GM18909 (cell line): ENCODE measurements around the gene UCK2.

Source experiments
- ATAC-seq: cut with Tn5 transposase; IDR thresholded peaks from one replicate; pipeline ENCODE4 v1.9.1; 2021; ENCODE audit warnings: mild to moderate bottlenecking; ENCODE audit not compliant: unreplicated experiment, poor library complexity

The UCK2 gene

DNA sequence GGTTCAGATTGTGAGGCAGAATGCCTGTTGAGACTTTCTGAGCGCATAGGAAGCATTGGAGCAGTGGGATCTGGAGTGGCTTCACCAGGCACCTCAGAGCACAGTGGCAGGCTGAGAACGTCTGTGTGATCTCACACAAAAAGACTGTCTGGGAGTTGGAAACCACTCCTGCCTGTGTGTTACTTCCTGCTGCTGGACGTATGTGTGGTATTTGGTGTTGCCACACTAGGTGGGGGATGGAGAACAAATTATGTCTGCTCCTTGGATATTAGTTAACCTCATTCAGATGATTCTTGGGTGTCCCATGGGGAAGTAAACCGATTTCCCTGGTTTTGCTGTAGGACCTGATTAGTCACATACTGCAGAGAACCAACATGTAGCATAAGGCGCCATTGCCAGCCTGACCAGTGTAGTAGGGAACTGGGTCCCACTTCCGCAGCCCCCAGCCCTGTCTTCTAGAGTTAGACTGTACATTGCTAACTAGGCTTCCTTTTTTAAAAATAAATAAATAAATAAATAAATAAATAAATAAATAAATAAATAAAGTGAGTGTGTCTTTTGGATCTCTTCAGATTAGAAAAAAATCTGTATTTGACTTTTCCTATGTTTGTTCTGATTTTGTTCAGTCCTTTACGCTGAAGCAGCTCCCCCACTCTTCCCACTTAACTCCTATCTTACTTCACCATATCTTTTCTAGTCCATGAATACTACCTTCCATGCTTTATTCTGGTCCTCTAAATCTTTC, 26.9 kb downstream of the UCK2 start:
- ATAC-seq: peak; percentile 29

GRCh38 chr1:165855010-165855838, 27.8 kb downstream of the UCK2 start:
- ATAC-seq: no peak

- ATAC-seq: no peak
These were observed 28.6 kb downstream of the UCK2 start for GRCh38 chr1:165856021-165856420.

DNA sequence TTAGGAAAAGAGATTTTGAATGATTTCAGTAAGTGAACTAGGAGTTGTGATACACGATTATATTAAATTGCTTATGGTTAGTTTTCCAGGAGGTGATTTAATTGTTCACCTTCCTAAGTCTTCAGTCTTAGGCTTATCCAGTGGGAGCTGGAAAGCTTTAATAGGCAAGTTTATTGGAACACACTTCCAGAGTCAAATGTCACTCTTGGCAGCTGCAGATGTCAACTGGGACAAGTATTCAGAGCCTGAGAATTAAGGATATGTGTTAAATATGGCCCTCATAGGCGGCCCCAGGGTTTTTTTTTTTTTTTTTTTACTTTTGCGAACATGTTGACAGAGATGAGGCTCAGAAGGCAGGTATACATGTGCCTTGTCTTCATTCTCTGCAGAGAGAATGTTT, 29.2 kb downstream of the UCK2 start:
- no peak for ATAC-seq

- ATAC-seq: peak; percentile 94
These were observed 29.8 kb downstream of the UCK2 start for GRCh38 chr1:165857046-165857801.

DNA sequence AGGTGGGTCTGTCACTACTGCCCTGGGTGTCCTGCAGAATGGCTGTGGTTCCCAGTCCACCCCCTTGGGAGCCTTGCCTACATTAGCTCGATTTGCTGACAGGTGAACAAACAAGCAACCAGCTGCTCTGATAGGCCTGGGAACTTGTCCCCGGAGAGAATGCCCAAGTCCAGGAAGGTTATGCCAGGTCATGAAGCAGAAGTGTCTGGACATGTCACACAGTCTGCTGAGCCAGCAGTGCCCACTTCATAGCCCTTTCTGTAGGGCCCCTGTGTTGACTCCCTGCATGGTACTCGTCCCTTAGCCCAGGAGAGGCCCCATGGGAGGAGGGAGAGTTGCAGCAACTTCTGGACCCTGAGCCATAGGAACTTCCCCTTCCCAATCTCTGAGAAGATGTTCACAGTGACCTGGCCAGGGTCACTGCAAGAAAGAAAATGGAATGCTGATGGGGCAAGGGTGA, 31.0 kb downstream of the UCK2 start:
- ATAC-seq: no peak

DNA sequence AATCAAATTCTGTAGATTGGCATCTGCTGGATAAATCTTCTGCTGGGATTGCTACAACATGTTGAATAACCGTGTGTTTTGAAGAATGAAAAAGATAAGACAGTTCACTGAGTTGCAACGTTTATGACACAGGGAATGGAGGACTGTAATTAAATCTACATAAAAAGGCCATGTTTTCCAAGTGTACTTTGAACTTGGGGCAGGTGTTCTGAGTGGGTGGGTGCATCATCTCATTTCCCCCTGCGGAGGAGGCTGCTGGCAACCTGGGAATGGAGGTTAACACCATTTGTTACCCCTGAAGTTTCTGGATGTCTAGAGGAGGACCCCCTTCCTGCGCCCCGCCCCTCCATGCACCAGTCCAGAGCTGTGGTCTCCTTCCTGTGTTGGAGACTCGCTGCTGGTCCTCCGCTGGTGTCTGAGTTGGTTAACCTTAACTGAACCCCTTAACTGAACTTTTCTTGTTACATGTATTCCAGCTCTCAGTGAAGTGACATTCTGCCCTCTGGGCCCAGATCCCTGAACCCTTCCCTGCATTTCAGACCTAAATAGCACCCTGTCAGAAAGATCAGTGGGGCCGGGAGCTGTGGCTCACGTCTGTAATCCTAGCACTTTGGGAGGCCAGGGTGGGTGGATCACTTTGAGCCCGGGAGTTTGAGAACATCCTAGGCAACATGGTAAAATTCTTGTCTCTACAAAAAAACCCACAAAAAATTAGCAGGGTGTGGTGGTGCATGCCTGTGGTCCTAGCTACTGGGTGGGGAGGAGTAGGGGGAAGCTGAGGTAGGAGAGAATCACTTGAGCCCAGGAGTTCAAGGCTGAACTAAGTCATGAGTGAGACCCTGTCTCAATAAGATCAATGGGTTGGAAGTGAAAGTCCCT, 31.8 kb downstream of the UCK2 start:
- no peak for ATAC-seq

GRCh38 chr1:165860065-165860464, 32.7 kb downstream of the UCK2 start:
- no peak for ATAC-seq

- ATAC-seq: no peak
These were observed 34.5 kb downstream of the UCK2 start for GRCh38 chr1:165861911-165862310.

DNA sequence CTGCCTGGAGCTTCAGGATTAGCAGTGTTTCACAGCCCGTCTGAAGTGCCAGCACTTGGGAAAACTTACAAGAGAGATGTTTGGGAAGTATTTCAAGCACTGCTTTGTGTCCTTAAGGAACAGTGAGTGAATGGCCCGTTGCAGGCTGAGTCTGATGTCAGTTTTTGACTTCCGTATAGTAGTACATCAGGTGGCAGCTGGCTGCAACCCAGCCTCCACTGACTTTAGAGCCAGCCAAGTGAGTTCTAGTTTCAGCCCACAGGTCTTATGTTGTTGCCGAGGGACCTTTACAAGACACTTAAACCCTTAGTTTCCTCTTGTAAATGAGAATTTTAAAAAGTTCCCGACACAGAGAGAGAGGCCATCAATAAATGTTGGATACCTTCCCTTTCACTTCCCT, 35.0 kb downstream of the UCK2 start:
- peak; percentile 80 for ATAC-seq

DNA sequence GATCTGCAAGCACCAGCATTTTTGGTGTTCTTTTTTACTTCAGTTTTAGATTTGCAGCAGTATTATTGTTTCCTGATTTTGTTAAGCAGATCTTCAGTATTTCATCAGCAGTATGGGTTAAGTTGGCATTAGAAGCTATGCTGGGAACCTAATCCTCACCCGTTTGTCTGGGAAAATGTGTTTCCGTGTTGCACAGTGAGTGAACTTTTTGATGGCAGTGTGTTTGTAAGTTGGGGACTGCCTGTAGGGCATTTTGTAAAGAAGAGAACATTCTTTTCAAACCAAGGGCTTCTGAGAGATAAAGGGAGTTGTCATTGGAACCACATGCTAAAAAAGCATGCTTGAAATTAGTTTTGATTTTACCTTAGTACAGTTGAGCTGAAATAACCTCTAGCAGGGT, 35.9 kb downstream of the UCK2 start:
- no peak for ATAC-seq

DNA sequence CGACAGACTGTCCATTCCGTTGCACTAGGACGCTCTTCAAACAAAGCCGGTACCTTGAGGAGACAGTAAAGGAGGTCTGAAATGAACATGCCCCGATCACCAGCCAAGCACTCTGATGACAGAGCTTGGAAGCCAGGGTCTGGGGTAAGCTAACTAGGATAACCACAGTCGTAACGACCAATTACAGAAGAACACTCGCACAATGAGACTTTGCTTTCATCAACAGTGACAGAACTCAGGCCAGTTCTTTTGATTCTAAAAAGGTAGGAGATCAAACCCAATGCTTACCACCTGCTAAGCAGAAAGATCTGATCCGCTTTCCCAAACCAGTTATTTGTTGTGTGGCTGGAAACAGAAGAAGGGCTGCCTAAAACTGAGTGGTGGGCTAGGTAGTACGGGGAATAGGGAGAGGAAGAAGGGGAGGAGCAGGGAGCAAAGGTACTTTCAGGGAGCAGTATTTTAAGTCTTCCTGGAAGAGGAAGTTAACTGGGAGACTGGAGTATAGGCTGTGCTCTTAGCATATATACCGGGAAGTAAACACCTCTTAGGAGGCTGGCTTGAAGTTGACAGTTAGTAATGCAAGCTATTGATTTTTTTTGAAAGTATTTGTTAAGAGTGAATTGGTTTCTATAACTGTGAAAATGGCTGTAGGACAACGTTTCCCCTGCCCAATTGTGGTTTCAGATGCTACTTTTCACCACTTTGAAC, 38.4 kb downstream of the UCK2 start:
- no peak for ATAC-seq

DNA sequence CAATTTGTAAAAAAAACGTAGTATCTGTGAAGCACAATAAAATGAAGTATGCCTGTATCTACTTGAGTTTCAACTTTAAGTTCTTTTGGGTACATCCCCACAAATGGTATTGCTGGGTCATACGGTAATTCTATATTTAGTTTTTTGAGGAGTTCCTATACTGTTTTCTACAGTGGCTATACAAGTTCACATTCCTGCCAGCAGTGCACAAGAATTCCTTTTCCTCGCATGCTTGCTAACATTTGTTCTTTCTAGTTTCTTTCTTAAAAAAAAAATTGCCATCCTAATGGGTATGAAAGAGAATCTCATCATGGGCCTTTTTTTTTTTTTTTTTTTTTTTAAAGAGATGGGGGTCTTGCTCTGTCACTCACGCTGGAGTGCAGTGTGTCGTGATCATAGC, 41.9 kb downstream of the UCK2 start:
- ATAC-seq: no peak

GRCh38 chr1:165871311-165872067, 44.1 kb downstream of the UCK2 start:
- ATAC-seq: peak; percentile 90

- ATAC-seq: no peak
These were observed 46.1 kb downstream of the UCK2 start for GRCh38 chr1:165873481-165873880.

DNA sequence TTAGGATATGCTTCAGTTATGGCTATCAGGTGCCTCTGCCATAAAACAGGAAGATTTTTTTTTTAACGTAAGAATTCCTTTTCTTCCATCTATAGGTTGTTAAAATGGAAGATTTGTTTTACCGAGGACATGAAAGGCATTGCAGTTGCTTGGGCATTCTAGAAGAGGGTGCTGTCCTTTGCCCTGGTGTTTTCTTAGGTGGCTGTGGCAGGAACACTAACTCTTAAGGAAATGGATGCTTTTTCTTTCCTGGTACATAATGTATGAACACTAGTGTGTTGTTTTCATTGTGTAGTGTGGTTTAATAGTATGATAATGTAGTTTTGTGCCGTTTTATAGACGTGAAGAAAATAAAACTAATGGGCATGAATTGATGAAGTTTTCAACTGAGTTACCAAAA, 47.2 kb downstream of the UCK2 start:
- no peak for ATAC-seq

DNA sequence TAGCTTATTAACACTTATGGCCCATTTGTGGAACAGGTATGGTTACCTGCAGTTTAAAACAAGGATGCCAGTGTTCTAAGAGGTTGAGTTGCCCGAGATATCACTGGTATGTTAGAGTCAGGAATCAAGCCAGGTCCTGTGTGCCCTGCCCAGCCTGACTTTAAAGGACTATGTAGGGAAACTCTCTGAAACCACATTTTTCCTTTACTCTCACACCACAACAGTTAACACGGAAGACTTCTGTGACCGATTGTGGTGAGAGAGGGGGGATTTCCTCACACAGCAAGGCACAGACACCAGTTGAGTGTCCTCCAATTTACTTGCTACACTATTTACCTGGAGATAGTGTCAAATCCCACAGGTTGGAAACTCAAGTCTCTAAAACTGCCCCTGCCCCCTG, 47.8 kb downstream of the UCK2 start:
- peak; percentile 32 for ATAC-seq

- no peak for ATAC-seq
These were observed 48.2 kb downstream of the UCK2 start for GRCh38 chr1:165875604-165876003.

- ATAC-seq: no peak
These were observed 48.7 kb downstream of the UCK2 start for GRCh38 chr1:165876121-165876520.
